ENCODE results near the gene SMCR8.
"Not testable (repeated sequence)": the region's sequence is repeated elsewhere in the genome, so short reads cannot be mapped to it uniquely, and the experiment has no call there.

Gene SMCR8

DNA sequence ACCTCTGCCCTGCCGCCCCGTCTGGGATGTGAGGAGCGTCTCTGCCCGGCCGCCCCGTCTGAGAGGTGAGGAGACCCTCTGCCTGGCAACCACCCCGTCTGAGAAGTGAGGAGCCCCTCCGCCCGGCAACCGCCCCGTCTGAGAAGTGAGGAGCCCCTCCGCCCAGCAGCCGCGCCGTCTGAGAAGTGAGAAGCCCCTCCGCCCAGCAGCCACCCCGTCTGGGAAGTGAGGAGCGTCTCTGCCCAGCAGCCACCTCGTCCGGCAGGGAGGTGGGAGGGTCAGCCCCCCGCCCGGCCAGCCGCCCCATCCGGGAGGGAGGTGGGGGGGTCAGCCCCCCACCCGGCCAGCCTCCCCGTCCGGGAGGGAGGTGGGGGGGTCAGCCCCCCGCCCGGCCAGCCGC lies 17.0 kb upstream of the SMCR8 start:
- DNase-seq (ENCODE audit: low spot score); H2BK120ac ChIP-seq (ENCODE audit: low read depth, low read length); H3K4me2 ChIP-seq (ENCODE audit: insufficient read depth, low read length, poor library complexity, severe bottlenecking): not testable (repeated sequence)

DNA sequence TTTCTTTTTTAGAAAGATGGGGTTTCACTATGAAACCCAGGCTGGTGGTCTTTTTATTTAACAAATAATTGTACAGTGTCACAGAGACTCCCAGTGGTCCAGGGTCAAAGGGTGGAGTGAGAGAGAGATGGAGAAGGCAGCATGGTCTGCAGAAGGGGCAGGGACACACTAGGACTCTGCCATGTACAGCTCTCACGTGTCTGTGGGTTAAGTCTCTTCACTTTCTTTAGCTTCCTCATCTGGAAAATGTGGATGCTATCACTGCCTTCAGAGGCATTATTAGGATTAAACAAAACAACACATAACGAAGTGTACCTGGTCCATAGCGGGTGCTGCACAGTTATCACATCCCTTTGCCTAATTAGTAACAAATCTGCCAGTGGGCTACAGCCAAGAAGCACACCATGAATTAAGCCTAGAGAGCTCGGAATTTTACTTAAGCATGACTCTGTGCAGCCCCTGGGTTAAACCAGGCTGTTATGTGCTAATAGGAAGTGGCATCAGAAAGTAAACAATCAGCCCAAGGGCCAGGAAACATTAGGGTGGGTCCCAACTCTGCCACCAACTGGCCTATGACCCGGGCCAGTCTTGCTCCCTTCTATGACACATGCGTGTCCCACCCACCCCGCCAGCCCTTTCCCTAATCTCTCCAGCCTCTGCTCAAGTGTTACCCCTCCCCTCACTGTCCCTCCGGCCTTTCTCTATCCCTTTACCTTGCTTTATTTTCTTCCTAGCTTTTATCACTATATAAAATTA lies 14.2 kb upstream of the SMCR8 start:
- Histone ChIP-seq H2AFZ (ENCODE audit: low read length) (no peak overlapping the region), H3K36me3 (replicated peaks in 1 of 2; ENCODE audit: control insufficient read depth in 2 of 2, insufficient read depth in 2 of 2, low read length in 2 of 2) (peaks cover 40 to 82% of the 10 kb centered on the region in 2 donors), H3K18ac (ENCODE audit: low read length) (no peak overlapping the region), H3K4ac (ENCODE audit: low read length) (no peak overlapping the region), H2BK5ac (ENCODE audit: low read length) (no peak overlapping the region), H3K9ac (ENCODE audit: low read depth, low read length, poor library complexity) (no peak overlapping the region), H2AK5ac (ENCODE audit: low read depth, low read length) (no peak overlapping the region), H3K27ac (replicated peaks; ENCODE audit: low read length) (no peak overlapping the region), H3K4me2 (ENCODE audit: insufficient read depth, low read length, poor library complexity, severe bottlenecking) (no peak overlapping the region), H2BK120ac (ENCODE audit: low read depth, low read length) (no peak overlapping the region), H4K91ac (ENCODE audit: low read depth, low read length, poor library complexity) (no peak overlapping the region), H3K4me3 (ENCODE audit: low read length in 2 of 2) (no peak overlapping the region), H3K9me3 (replicated peaks in 1 of 2; ENCODE audit: control insufficient read depth in 2 of 2, insufficient read depth in 1 of 2, low read depth in 1 of 2, low read length in 2 of 2) (no peaks in the 10 kb centered on the region), H2BK12ac (ENCODE audit: low read length) (no peak overlapping the region), H3K23ac (ENCODE audit: low read depth, low read length, poor library complexity) (no peak overlapping the region), H3K4me1 (ENCODE audit: control insufficient read depth in 2 of 2, insufficient read depth in 1 of 2, low read depth in 1 of 2, low read length in 2 of 2) (no peaks in the 10 kb centered on the region), H2BK15ac (ENCODE audit: low read length) (no peak overlapping the region), H4K8ac (ENCODE audit: low read depth, low read length) (no peak overlapping the region), H3K27me3 (ENCODE audit: control insufficient read depth in 3 of 3, insufficient read depth in 3 of 3, low read depth in 1 of 3, low read length in 3 of 3) (no peaks in the 10 kb centered on the region), H3K79me1 (ENCODE audit: low read depth, low read length) (no peaks in the 10 kb centered on the region), H3K14ac (ENCODE audit: low read length) (no peak overlapping the region)
- WGBS, 2 donors (ENCODE audit: extremely low coverage in 2 of 2, insufficient read length in 2 of 2, insufficient replicate concordance in 1 of 2): no CpG with 5 or more reads among the region's 8 CpGs
- DNase-seq (ENCODE audit: low spot score): no peak

More for the DNA sequence above, 17.0 kb upstream of the SMCR8 start:
- not testable (repeated sequence) for H3K4me1 ChIP-seq (ENCODE audit: control insufficient read depth in 2 of 2, insufficient read depth in 1 of 2, low read depth in 1 of 2, low read length in 2 of 2); H2AFZ ChIP-seq (ENCODE audit: low read length); H3K23ac ChIP-seq (ENCODE audit: low read depth, low read length, poor library complexity); H3K79me1 ChIP-seq (ENCODE audit: low read depth, low read length); H2BK5ac ChIP-seq (ENCODE audit: low read length); H3K27me3 ChIP-seq (ENCODE audit: control insufficient read depth in 3 of 3, insufficient read depth in 3 of 3, low read depth in 1 of 3, low read length in 3 of 3); H3K9ac ChIP-seq (ENCODE audit: low read depth, low read length, poor library complexity); H3K9me3 ChIP-seq (replicated peaks in 1 of 2; ENCODE audit: control insufficient read depth in 2 of 2, insufficient read depth in 1 of 2, low read depth in 1 of 2, low read length in 2 of 2); H2BK12ac ChIP-seq (ENCODE audit: low read length); H3K27ac ChIP-seq (replicated peaks; ENCODE audit: low read length); H3K4ac ChIP-seq (ENCODE audit: low read length); H2AK5ac ChIP-seq (ENCODE audit: low read depth, low read length); H2BK15ac ChIP-seq (ENCODE audit: low read length); H4K91ac ChIP-seq (ENCODE audit: low read depth, low read length, poor library complexity); H3K4me3 ChIP-seq (ENCODE audit: low read length in 2 of 2); H4K8ac ChIP-seq (ENCODE audit: low read depth, low read length); H3K14ac ChIP-seq (ENCODE audit: low read length); H3K18ac ChIP-seq (ENCODE audit: low read length)
- peaks cover 34 to 83% of the 10 kb centered on the region in 2 donors for H3K36me3 ChIP-seq (replicated peaks in 1 of 2; ENCODE audit: control insufficient read depth in 2 of 2, insufficient read depth in 2 of 2, low read length in 2 of 2)
- no CpG with 5 or more reads among the region's 30 CpGs for WGBS, 2 donors (ENCODE audit: extremely low coverage in 2 of 2, insufficient read length in 2 of 2, insufficient replicate concordance in 1 of 2)

DNA sequence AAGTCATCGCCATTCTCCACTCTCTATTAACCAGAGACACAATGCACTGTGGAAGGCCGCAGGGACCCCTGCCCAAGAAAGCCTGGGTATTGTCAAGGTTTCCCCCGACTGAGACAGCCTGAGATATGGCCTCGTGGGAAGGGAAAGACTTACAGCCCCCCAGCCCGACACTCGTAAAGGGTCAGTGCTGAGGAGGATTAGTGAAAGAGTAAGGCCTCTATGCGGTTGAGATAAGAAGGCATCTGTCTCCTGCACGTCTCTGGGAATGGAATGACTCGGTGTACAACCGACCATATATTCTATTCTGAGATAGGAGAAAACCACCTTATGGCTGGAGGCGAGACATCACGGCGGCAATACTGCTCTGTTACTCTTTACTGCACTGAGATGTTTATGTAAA lies 11.9 kb upstream of the SMCR8 start:
- not testable (repeated sequence) for H3K23ac ChIP-seq (ENCODE audit: low read depth, low read length, poor library complexity); H2BK5ac ChIP-seq (ENCODE audit: low read length); H3K9me3 ChIP-seq (replicated peaks in 1 of 2; ENCODE audit: control insufficient read depth in 2 of 2, insufficient read depth in 1 of 2, low read depth in 1 of 2, low read length in 2 of 2); H4K91ac ChIP-seq (ENCODE audit: low read depth, low read length, poor library complexity); H2BK15ac ChIP-seq (ENCODE audit: low read length); H3K18ac ChIP-seq (ENCODE audit: low read length); H3K9ac ChIP-seq (ENCODE audit: low read depth, low read length, poor library complexity); H3K79me1 ChIP-seq (ENCODE audit: low read depth, low read length); H3K4me3 ChIP-seq (ENCODE audit: low read length in 2 of 2); H3K4ac ChIP-seq (ENCODE audit: low read length); DNase-seq (ENCODE audit: low spot score); H3K4me1 ChIP-seq (ENCODE audit: control insufficient read depth in 2 of 2, insufficient read depth in 1 of 2, low read depth in 1 of 2, low read length in 2 of 2); H2AFZ ChIP-seq (ENCODE audit: low read length); H3K27ac ChIP-seq (replicated peaks; ENCODE audit: low read length); H3K14ac ChIP-seq (ENCODE audit: low read length); H3K27me3 ChIP-seq (ENCODE audit: control insufficient read depth in 3 of 3, insufficient read depth in 3 of 3, low read depth in 1 of 3, low read length in 3 of 3); H2AK5ac ChIP-seq (ENCODE audit: low read depth, low read length); H2BK120ac ChIP-seq (ENCODE audit: low read depth, low read length); H3K4me2 ChIP-seq (ENCODE audit: insufficient read depth, low read length, poor library complexity, severe bottlenecking); H2BK12ac ChIP-seq (ENCODE audit: low read length); H4K8ac ChIP-seq (ENCODE audit: low read depth, low read length)
- WGBS, 2 donors (ENCODE audit: extremely low coverage in 2 of 2, insufficient read length in 2 of 2, insufficient replicate concordance in 1 of 2): no CpG with 5 or more reads among the region's 13 CpGs
- peaks cover 47 to 91% of the 10 kb centered on the region in 2 donors for H3K36me3 ChIP-seq (replicated peaks in 1 of 2; ENCODE audit: control insufficient read depth in 2 of 2, insufficient read depth in 2 of 2, low read length in 2 of 2)

DNA sequence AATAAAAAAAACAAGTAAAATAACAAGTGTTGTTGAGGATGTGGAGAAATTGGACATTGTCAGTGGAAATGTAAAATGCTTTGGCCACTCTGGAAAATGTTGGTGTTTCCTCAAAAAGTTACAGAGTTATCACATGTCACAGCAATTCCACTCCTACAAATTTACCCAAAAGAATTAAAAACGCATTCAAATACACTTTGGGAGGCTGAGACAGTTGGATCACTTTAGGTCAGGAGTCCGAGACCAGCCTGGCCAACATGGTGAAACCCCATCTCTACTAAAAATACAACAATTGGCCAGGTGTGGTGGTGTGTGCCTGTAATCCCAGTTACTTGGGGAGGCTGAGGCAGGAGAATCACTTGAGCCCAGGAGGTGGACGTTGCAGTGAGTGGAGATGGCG lies 5.9 kb upstream of the SMCR8 start:
- H2BK15ac ChIP-seq (ENCODE audit: low read length): no peak overlapping the region
- no peak overlapping the region for H3K4me3 ChIP-seq (ENCODE audit: low read length in 2 of 2)
- no peak overlapping the region for H2BK12ac ChIP-seq (ENCODE audit: low read length)
- no peak overlapping the region for H2BK5ac ChIP-seq (ENCODE audit: low read length)
- no peak overlapping the region for H2BK120ac ChIP-seq (ENCODE audit: low read depth, low read length)
- no peak overlapping the region for H3K4me2 ChIP-seq (ENCODE audit: insufficient read depth, low read length, poor library complexity, severe bottlenecking)
- DNase-seq (ENCODE audit: low spot score): no peak
- peaks cover 32 to 92% of the 10 kb centered on the region in 2 donors for H3K36me3 ChIP-seq (replicated peaks in 1 of 2; ENCODE audit: control insufficient read depth in 2 of 2, insufficient read depth in 2 of 2, low read length in 2 of 2)
- H3K27me3 ChIP-seq (ENCODE audit: control insufficient read depth in 3 of 3, insufficient read depth in 3 of 3, low read depth in 1 of 3, low read length in 3 of 3): no peaks in the 10 kb centered on the region
- H3K9ac ChIP-seq (ENCODE audit: low read depth, low read length, poor library complexity): no peak overlapping the region
- no peak overlapping the region for H3K14ac ChIP-seq (ENCODE audit: low read length)
- no peak overlapping the region for H3K23ac ChIP-seq (ENCODE audit: low read depth, low read length, poor library complexity)
- H4K91ac ChIP-seq (ENCODE audit: low read depth, low read length, poor library complexity): no peak overlapping the region
- H3K4me1 ChIP-seq (ENCODE audit: control insufficient read depth in 2 of 2, insufficient read depth in 1 of 2, low read depth in 1 of 2, low read length in 2 of 2): peaks cover 7% of the 10 kb centered on the region in 2 donors
- H3K18ac ChIP-seq (ENCODE audit: low read length): no peak overlapping the region
- no peak overlapping the region for H2AK5ac ChIP-seq (ENCODE audit: low read depth, low read length)
- WGBS, 2 donors (ENCODE audit: extremely low coverage in 2 of 2, insufficient read length in 2 of 2, insufficient replicate concordance in 1 of 2): no CpG with 5 or more reads among the region's 4 CpGs
- no peak overlapping the region for H3K27ac ChIP-seq (replicated peaks; ENCODE audit: low read length)
- H4K8ac ChIP-seq (ENCODE audit: low read depth, low read length): no peak overlapping the region
- H3K79me1 ChIP-seq (ENCODE audit: low read depth, low read length): peaks cover 4% of the 10 kb centered on the region
- H2AFZ ChIP-seq (ENCODE audit: low read length): no peak overlapping the region
- H3K4ac ChIP-seq (ENCODE audit: low read length): no peak overlapping the region
- H3K9me3 ChIP-seq (replicated peaks in 1 of 2; ENCODE audit: control insufficient read depth in 2 of 2, insufficient read depth in 1 of 2, low read depth in 1 of 2, low read length in 2 of 2): peaks cover 0 to 5% of the 10 kb centered on the region in 2 donors

Data from neuronal stem cell (in vitro differentiated cells).